SJCRH30 (cell line): ENCODE measurements around the gene SEC14L1. TPM values are rescaled to one million over a fixed set of nuclear protein-coding genes. Genes with fewer than 3 reads are reported as not detected.

Experiments
- DNase-seq, 2 experiments: peaks; one replicate each; pipeline ENCODE4 v3.0.0-alpha.2; 2015 to 2020
- H3K27ac ChIP-seq: fragments of 250-450 bp; sonication (Bioruptor Pico); 2 replicates; pipeline ENCODE4 v1.5.1; 2020; ENCODE audit warnings: mild to moderate bottlenecking, moderate library complexity
- H3K27me3 ChIP-seq: fragments of 250-450 bp; sonication (Bioruptor Pico); 2 replicates; pipeline ENCODE4 v1.5.1; 2020; ENCODE audit warnings: mild to moderate bottlenecking, moderate library complexity
- H3K36me3 ChIP-seq: fragments of 250-450 bp; sonication (Bioruptor Pico); 2 replicates; pipeline ENCODE4 v1.5.1; 2020; ENCODE audit warnings: mild to moderate bottlenecking, moderate library complexity
- H3K4me1 ChIP-seq: fragments of 250-450 bp; sonication (Bioruptor Pico); 2 replicates; pipeline ENCODE4 v1.5.1; 2020; ENCODE audit warnings: mild to moderate bottlenecking, moderate library complexity
- H3K4me3 ChIP-seq: fragments of 250-450 bp; sonication (Bioruptor Pico); 2 replicates; pipeline ENCODE4 v1.5.1; 2020; ENCODE audit warnings: mild to moderate bottlenecking, moderate library complexity
- H3K9me3 ChIP-seq: fragments of 250-450 bp; sonication (Bioruptor Pico); replicated peaks from 2 replicates; pipeline ENCODE4 v1.5.1; 2020; ENCODE audit warnings: mild to moderate bottlenecking, moderate library complexity
- total RNA-seq: library from RNA; depleted of rRNA; stranded (reverse); fragments of >200 nt; shearing (Covaris generic); gene quantifications from 2 replicates; pipeline ENCODE4 v1.2.3, GENCODE V29; 2014

The SEC14L1 gene
- total RNA-seq, 1 experiment from 2014 or later = 50.0 TPM

DNA sequence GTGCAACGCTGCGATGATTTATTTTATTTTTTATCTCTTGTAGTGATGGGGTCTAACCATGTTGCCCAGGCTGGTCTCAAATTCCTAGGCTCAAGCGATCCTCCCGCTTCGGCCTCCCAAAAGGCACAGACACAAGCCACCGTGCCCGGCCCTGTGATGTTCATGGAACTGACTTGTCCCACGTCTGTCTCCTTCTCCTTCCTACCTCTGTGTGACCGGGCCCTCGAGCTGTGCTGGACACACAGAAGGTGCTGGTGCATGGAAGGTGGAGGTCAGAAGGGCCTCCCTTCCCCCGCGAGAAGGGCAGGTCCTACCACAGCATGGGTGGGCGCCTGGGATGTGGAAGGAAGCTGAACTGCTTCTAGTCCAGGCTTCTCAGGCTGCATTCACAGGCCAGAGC is 88.0 kb downstream of the SEC14L1 start:
- no peak overlapping the region for H3K4me3 ChIP-seq
- peak overlapping the region; percentile 22 for H3K27ac ChIP-seq
- no peaks in the 10 kb centered on the region for H3K36me3 ChIP-seq
- peaks cover 11% of the 10 kb centered on the region for H3K4me1 ChIP-seq
- H3K27me3 ChIP-seq = no peaks in the 10 kb centered on the region
- no peak for DNase-seq
- peaks cover 5% of the 10 kb centered on the region for H3K9me3 ChIP-seq

GRCh38 chr17:77229786-77230435 is 89.1 kb downstream of the SEC14L1 start:
- no peaks in the 10 kb centered on the region for H3K27me3 ChIP-seq
- peaks cover 5% of the 10 kb centered on the region for H3K9me3 ChIP-seq
- no peak overlapping the region for H3K4me3 ChIP-seq
- DNase-seq = no peak
- H3K4me1 ChIP-seq = peaks cover 19% of the 10 kb centered on the region
- H3K27ac ChIP-seq = no peak overlapping the region
- H3K36me3 ChIP-seq = no peaks in the 10 kb centered on the region

DNA sequence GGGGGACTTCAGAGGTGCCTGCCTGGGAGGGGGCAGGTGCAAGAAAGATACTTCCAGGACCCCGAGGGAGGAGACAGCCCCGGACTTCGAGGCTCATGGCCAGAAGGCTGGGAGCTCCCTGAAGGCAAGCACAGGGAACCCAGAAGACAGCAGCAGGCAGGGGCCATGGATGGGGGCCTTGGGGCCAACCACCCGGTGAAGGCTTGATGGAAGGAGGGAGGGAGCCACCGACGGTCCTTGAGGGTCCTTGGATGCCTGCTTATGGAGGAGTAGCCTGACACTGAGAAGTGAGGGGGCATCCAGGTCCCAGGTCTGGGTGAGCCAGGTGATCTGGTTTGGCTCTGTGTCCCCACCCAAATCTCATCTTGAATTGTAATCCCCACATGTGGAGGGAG is 89.7 kb downstream of the SEC14L1 start:
- H3K9me3 ChIP-seq = peaks cover 5% of the 10 kb centered on the region
- no peak overlapping the region for H3K4me3 ChIP-seq
- H3K27ac ChIP-seq = no peak overlapping the region
- H3K4me1 ChIP-seq = peaks cover 22% of the 10 kb centered on the region
- DNase-seq = no peak
- no peaks in the 10 kb centered on the region for H3K27me3 ChIP-seq
- H3K36me3 ChIP-seq = no peaks in the 10 kb centered on the region

GRCh38 chr17:77231076-77231871 is 90.5 kb downstream of the SEC14L1 start:
- Histone ChIP-seq H3K4me3 (no peak overlapping the region), H3K9me3 (peaks cover 5% of the 10 kb centered on the region), H3K36me3 (no peaks in the 10 kb centered on the region), H3K27ac (no peak overlapping the region), H3K4me1 (peaks cover 22% of the 10 kb centered on the region), H3K27me3 (no peaks in the 10 kb centered on the region)
- DNase-seq = no peak

DNA sequence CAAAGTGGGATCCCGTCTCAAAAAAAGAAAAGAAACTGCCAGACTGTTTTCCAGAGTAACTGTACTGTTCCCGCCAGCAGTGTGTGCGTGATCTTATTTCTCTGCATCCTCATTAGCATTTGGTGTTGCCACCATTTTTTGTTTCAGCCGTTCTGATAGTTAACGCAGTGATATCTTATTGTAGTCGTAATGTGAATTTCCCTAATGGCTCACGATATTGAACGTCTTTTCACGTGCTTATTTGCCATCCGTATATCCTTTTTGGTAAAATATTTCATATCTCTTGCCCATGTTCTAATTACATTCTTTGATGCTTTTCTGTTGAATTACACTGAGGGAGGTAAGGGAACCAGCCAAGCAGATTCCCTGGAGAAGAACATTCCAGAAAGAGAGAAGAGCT is 92.4 kb downstream of the SEC14L1 start:
- H3K4me3 ChIP-seq = no peak overlapping the region
- DNase-seq = no peak
- H3K9me3 ChIP-seq = peaks cover 5% of the 10 kb centered on the region
- H3K4me1 ChIP-seq = peaks cover 20% of the 10 kb centered on the region
- H3K27me3 ChIP-seq = no peaks in the 10 kb centered on the region
- H3K36me3 ChIP-seq = no peaks in the 10 kb centered on the region
- no peak overlapping the region for H3K27ac ChIP-seq

DNA sequence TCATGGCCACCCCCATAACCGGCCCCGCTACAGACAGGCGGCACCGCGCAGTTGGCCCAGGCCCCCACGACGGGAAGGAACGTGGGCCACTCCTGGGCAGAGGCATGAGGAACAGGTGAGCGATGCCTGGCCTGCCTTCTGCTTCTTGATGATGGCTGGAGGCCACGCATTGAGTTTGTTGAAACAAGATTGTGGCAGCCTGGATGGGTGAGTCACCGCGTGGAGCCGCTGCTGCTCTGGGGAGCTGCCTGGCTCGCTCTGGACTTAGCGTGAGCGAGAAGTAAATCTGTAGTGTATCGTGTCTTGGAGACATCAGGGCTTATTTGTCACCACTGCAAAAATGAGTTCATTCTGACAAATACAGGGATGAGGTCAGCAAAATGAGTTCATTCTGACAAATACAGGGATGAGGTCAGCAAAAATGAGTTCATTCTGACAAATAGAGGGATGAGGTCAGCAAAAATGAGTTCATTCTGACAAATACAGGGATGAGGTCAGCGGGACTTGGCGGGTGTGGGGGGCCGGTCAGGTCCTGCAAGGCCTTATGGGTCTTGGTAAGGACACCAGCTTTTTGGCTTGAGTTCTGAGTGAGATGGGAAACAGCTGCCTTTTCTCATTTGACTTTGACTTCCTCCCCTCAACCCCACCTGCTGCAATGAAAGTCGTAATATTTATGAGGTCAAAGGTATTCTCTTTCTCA is 93.0 kb downstream of the SEC14L1 start:
- peaks cover 15% of the 10 kb centered on the region for H3K4me1 ChIP-seq
- DNase-seq = peak; percentile 84 to 87
- H3K9me3 ChIP-seq = peaks cover 5% of the 10 kb centered on the region
- H3K4me3 ChIP-seq = no peak overlapping the region
- 0 out of 2 replicates have a peak overlapping the region, but pooled peaks have one; percentile 6 for H3K27ac ChIP-seq
- no peaks in the 10 kb centered on the region for H3K27me3 ChIP-seq
- H3K36me3 ChIP-seq = no peaks in the 10 kb centered on the region

GRCh38 chr17:77234695-77235094 is 93.9 kb downstream of the SEC14L1 start:
- Histone ChIP-seq H3K27me3 (no peaks in the 10 kb centered on the region), H3K9me3 (peaks cover 5% of the 10 kb centered on the region), H3K27ac (no peak overlapping the region), H3K4me1 (peaks cover 14% of the 10 kb centered on the region; the same call in 1 of the 2 replicates), H3K4me3 (no peak overlapping the region), H3K36me3 (no peaks in the 10 kb centered on the region)
- no peak for DNase-seq

- no peak overlapping the region for H3K27ac ChIP-seq
- no peaks in the 10 kb centered on the region for H3K36me3 ChIP-seq
- peaks cover 14% of the 10 kb centered on the region; the same call in 1 of the 2 replicates for H3K4me1 ChIP-seq
- H3K9me3 ChIP-seq = peaks cover 5% of the 10 kb centered on the region
- H3K4me3 ChIP-seq = peak overlapping the region; percentile 42
- no peaks in the 10 kb centered on the region for H3K27me3 ChIP-seq
- peak; percentile 38 to 55 for DNase-seq
Observed at GRCh38 chr17:77235370-77235941, 94.7 kb downstream of the SEC14L1 start.

GRCh38 chr17:77237232-77238008 is 96.7 kb downstream of the SEC14L1 start:
- Histone ChIP-seq H3K27ac (no peak overlapping the region), H3K4me3 (no peak overlapping the region), H3K36me3 (no peaks in the 10 kb centered on the region), H3K9me3 (peaks cover 5% of the 10 kb centered on the region), H3K4me1 (peaks cover 14% of the 10 kb centered on the region; the same call in 1 of the 2 replicates), H3K27me3 (no peaks in the 10 kb centered on the region; the same call in 1 of the 2 replicates)
- DNase-seq = no peak

GRCh38 chr17:77240976-77241375 is 100.2 kb downstream of the SEC14L1 start:
- no peaks in the 10 kb centered on the region; the same call in 1 of the 2 replicates for H3K27me3 ChIP-seq
- H3K4me1 ChIP-seq = no peaks in the 10 kb centered on the region
- H3K9me3 ChIP-seq = no peaks in the 10 kb centered on the region
- no peak overlapping the region for H3K27ac ChIP-seq
- no peak for DNase-seq
- no peak overlapping the region for H3K4me3 ChIP-seq
- no peaks in the 10 kb centered on the region for H3K36me3 ChIP-seq

DNA sequence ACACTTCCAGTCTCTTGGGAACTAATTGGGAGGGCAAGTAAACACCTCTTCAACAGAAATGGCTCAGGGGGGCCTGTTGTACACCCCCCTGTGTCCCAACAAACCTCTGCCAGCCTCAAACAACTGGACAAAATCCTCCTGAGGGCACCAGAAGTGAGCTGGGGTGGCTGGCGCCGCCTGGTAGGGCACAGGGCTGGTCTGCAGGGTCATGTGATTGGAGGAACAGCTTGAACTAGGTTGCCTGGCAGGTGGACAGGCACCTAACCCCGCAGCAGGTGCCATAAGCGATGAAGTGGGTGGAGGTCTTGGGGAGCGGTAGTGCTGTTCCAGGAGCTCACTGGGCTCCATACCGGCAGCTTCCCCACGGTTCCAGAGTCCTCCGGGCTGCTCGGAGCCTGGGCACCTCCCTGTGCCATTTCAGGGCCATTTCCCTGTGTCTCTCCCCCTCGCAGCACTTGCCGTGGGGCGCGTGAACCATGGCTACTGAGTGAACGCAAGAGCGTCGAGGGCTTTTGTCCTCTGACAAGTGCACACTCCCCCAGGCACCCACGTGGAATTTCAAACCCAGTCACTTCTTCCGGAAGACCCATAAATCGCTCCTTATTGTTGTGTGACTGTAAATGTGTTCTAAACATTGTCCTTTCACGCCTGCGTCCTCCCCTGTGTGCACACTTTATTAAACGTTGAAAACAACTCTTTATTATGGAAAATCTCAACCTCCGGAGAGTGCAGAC is 101.5 kb downstream of the SEC14L1 start:
- Histone ChIP-seq H3K9me3 (no peaks in the 10 kb centered on the region), H3K4me3 (no peak overlapping the region), H3K36me3 (no peaks in the 10 kb centered on the region), H3K27me3 (no peaks in the 10 kb centered on the region; the same call in 1 of the 2 replicates), H3K4me1 (no peaks in the 10 kb centered on the region), H3K27ac (no peak overlapping the region)
- DNase-seq = no peak

- H3K4me3 ChIP-seq = no peak overlapping the region
- no peaks in the 10 kb centered on the region for H3K4me1 ChIP-seq
- H3K36me3 ChIP-seq = no peaks in the 10 kb centered on the region
- peak in 1 of 2 experiments; percentile 47 for DNase-seq
- no peak overlapping the region for H3K27ac ChIP-seq
- H3K9me3 ChIP-seq = no peaks in the 10 kb centered on the region
- peaks cover 4% of the 10 kb centered on the region; the same call in 1 of the 2 replicates for H3K27me3 ChIP-seq
Observed at GRCh38 chr17:77245162-77245926, 104.6 kb downstream of the SEC14L1 start.
